DMS53 treated with DMSO at 0.1 percent for 48 hours (cell line): ENCODE results near the gene GPR107.

Experiments used
- DNase-seq: peaks from one replicate; lab custom pipeline; 2025; ENCODE audit not compliant: unreplicated experiment; lab: John Stamatoyannopoulos, UW

The GPR107 gene

GRCh38 chr9:130027533-130028365 is 26.0 kb upstream of the GPR107 start:
- DNase-seq: no peak

- no peak for DNase-seq
Observed at GRCh38 chr9:130028493-130029222, 25.0 kb upstream of the GPR107 start.

- no peak for DNase-seq
Observed at GRCh38 chr9:130029223-130029973, 24.3 kb upstream of the GPR107 start.

GRCh38 chr9:130030651-130031127 is 23.0 kb upstream of the GPR107 start:
- no peak for DNase-seq

GRCh38 chr9:130034570-130034969 is 19.1 kb upstream of the GPR107 start:
- DNase-seq: no peak

- DNase-seq: peak; percentile 24
Observed at GRCh38 chr9:130036099-130036498, 17.6 kb upstream of the GPR107 start.

- DNase-seq: no peak
Observed at GRCh38 chr9:130039528-130040147, 14.1 kb upstream of the GPR107 start.

- no peak for DNase-seq
Observed at GRCh38 chr9:130040984-130041647, 12.6 kb upstream of the GPR107 start.

- DNase-seq: no peak
Observed at GRCh38 chr9:130041648-130042405, 11.9 kb upstream of the GPR107 start.

GRCh38 chr9:130042406-130042884 is 11.3 kb upstream of the GPR107 start:
- DNase-seq: no peak

GRCh38 chr9:130042885-130043653 is 10.6 kb upstream of the GPR107 start, which contains the start of gene FNBP1:
FNBP1 (minus strand) TSS chr9:130043189; CDS start chr9:130042975, 214 bp downstream.
- DNase-seq: peak; percentile 63

GRCh38 chr9:130043654-130044623 is 9.8 kb upstream of the GPR107 start:
- peak; percentile 39 for DNase-seq

GRCh38 chr9:130045725-130046450 is 7.8 kb upstream of the GPR107 start:
- DNase-seq: no peak

- DNase-seq: no peak
Observed at GRCh38 chr9:130049431-130050210, 4.1 kb upstream of the GPR107 start.

GRCh38 chr9:130050462-130050861 is 3.2 kb upstream of the GPR107 start:
- no peak for DNase-seq

- no peak for DNase-seq
Observed at GRCh38 chr9:130051855-130052254, 1.9 kb upstream of the GPR107 start.
